Kidney (tissue), 14 donors: ENCODE results near the gene VPS35L. TPM values are rescaled to one million over a fixed set of nuclear protein-coding genes. Genes with fewer than 3 reads are reported as not detected.
A peak's percentile ranks its signal among the peaks of the same experiment; 100 is the strongest.
"Not testable (repeated sequence)": the region's sequence is repeated elsewhere in the genome, so short reads cannot be mapped to it uniquely, and the experiment has no call there.

Experiments
- DNase-seq, 5 donors: peaks; one replicate each; pipeline ENCODE4 v3.0.0-alpha.2; 2013 to 2020
- FAIRE-seq: peaks from 2 replicates; lab custom pipeline; 2012; peaks lifted over from hg19 to GRCh38; lab: Jason Lieb, UNC
- H3K27ac ChIP-seq, 2 donors: one replicate each; pipeline ENCODE4 v1.7.0; 2013; ENCODE audit warnings: low read depth in 2 of 2, low read length in 2 of 2, inconsistent platforms in 1 of 2
- H3K27me3 ChIP-seq: one replicate; pipeline ENCODE4 v1.7.1; 2013; ENCODE audit warnings: low read length, inconsistent platforms; ENCODE audit not compliant: control insufficient read depth, insufficient read depth
- H3K36me3 ChIP-seq, 3 donors: one replicate each; pipeline versions ENCODE4 v1.7.0 to v1.7.1; 2013; ENCODE audit warnings: low read length in 3 of 3, control low read depth in 1 of 3, inconsistent platforms in 1 of 3; ENCODE audit not compliant: insufficient read depth in 3 of 3, control insufficient read depth in 2 of 3
- H3K4me1 ChIP-seq, 3 donors: one replicate each; pipeline versions ENCODE4 v1.7.0 to v1.7.1; 2013; ENCODE audit warnings: low read length in 3 of 3, inconsistent platforms in 1 of 3, low read depth in 1 of 3; ENCODE audit not compliant: control insufficient read depth in 2 of 3, insufficient read depth in 2 of 3
- H3K4me3 ChIP-seq, 3 donors: one replicate each; pipeline versions ENCODE4 v1.7.0 to v1.8.1; 2013; ENCODE audit warnings: low read length in 3 of 3, control low read depth in 1 of 3, inconsistent platforms in 1 of 3
- H3K9ac ChIP-seq, 3 donors: one replicate each; pipeline versions ENCODE4 v1.7.0 to v1.7.1; 2013; ENCODE audit warnings: low read length in 3 of 3, control low read depth in 1 of 3, inconsistent platforms in 1 of 3
- H3K9me3 ChIP-seq, 3 donors: one replicate each; pipeline versions ENCODE4 v1.7.0 to v1.7.1; 2013; ENCODE audit warnings: low read length in 3 of 3, control low read depth in 1 of 3, inconsistent platforms in 1 of 3; ENCODE audit not compliant: control insufficient read depth in 2 of 3, insufficient read depth in 1 of 3
- intact Hi-C: fragments of 100-400 bp; cut with DNase I; formaldehyde crosslinking; loops from one replicate; pipeline ENCODE4 v1.11.1; 2022
- polyA plus RNA-seq: library from polyadenylated mRNA; stranded (reverse); fragments of 350-450 nt; fragmentation: Illumina TruSeq; extraction: RNeasy Lipid Tissue Mini Kit (QIAGEN cat#74804); gene quantifications from one replicate; pipeline ENCODE4 v1.2.3, GENCODE V29; 2014; ENCODE audit warnings: low read depth, low replicate concordance; ENCODE audit not compliant: insufficient read depth
- total RNA-seq: library from RNA; stranded (reverse); fragmentation: NEBNext Ultra II Directional; extraction: Animal tissue kit (Norgen Biotek cat#: 25700); gene quantifications from one replicate; pipeline ENCODE4 v1.2.1, GENCODE V29; 2021
- TF ChIP-seq, protein P1 (sequence below): IDR thresholded peaks from 3 replicates; pipeline ENCODE4 v1.5.1; 2012; ENCODE audit warnings: mild to moderate bottlenecking, moderate library complexity, borderline replicate concordance; ENCODE audit not compliant: insufficient read depth; ENCODE audit errors: extremely low read depth
- donor health status: control.
- donor health status: control.
- donor health status: control.
- donor health status: control.
- donor health status: control.
- donor health status: DM: yes; HTN: yes; CAD: no.
- donor health status: Normal renal cell carcinoma (clear cell type).

VPS35L gene
- total and polyA plus RNA-seq, 2 donors from 2014 or later, result 42.4 to 63.5 TPM

DNA sequence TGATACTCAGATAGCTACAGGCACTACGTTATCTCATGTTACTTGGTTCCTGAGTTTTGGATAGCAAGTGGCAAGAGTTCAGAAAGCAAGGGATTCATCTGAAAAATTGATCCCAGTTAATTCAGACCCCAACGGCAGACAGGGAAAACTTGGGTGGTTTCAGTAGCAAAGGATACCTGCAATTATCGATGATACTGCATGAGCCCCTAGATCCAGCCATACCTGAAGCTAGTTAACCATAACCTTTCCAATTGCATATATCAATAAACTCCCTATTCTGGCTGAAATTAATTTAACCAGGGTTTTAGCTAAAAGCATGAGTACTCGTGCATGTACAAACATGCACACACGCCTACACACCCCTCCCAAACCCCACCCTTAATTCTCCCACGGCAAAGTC lies 158.2 kb downstream of the VPS35L start:
- no peak overlapping the region for H3K4me3 ChIP-seq

DNA sequence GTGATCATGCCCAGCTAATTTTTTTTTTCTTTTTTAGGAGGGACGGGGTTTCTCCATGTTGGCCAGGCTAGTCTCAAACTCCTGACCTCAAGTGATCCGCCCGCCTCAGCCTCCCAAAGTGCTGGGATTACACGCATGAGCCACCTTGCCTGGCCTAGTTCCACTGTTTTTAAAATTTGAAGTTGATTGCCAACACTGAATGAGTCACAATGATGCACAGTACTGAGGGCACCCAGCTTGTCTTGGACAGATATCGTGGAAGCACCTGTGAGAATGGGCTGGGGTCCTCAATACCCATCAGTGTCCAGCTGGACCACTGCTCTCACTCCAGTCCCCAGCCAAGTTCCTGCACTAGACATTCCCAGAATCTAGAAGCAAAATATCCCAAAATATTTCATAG lies 160.1 kb downstream of the VPS35L start:
- H3K4me3 ChIP-seq, result no peak overlapping the region
- H3K27me3 ChIP-seq, result no peaks in the 10 kb centered on the region
- H3K27ac ChIP-seq, result no peak overlapping the region
- TF ChIP-seq, protein P1, sequence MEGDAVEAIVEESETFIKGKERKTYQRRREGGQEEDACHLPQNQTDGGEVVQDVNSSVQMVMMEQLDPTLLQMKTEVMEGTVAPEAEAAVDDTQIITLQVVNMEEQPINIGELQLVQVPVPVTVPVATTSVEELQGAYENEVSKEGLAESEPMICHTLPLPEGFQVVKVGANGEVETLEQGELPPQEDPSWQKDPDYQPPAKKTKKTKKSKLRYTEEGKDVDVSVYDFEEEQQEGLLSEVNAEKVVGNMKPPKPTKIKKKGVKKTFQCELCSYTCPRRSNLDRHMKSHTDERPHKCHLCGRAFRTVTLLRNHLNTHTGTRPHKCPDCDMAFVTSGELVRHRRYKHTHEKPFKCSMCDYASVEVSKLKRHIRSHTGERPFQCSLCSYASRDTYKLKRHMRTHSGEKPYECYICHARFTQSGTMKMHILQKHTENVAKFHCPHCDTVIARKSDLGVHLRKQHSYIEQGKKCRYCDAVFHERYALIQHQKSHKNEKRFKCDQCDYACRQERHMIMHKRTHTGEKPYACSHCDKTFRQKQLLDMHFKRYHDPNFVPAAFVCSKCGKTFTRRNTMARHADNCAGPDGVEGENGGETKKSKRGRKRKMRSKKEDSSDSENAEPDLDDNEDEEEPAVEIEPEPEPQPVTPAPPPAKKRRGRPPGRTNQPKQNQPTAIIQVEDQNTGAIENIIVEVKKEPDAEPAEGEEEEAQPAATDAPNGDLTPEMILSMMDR, result no peak
- peaks cover 0 to 3% (median 0%) of the 10 kb centered on the region in 3 donors for H3K36me3 ChIP-seq
- H3K9me3 ChIP-seq, result no peaks in the 10 kb centered on the region
- H3K4me1 ChIP-seq, result peaks cover 0 to 17% (median 6%) of the 10 kb centered on the region in 3 donors
- no peak overlapping the region for H3K9ac ChIP-seq
- FAIRE-seq (no peak), DNase-seq (peak in 1 of 5 donors; percentile 4)
- intact Hi-C loops, result no loop called here

More for the DNA sequence above, 158.2 kb downstream of the VPS35L start:
- no peak for DNase-seq
- TF ChIP-seq, protein P1, result no peak
- Histone ChIP-seq H3K27ac (no peak overlapping the region), H3K27me3 (no peaks in the 10 kb centered on the region), H3K9me3 (no peaks in the 10 kb centered on the region), H3K36me3 (peaks cover 0 to 11% (median 3%) of the 10 kb centered on the region in 3 donors), H3K9ac (no peak overlapping the region), H3K4me1 (peaks cover 0 to 12% (median 6%) of the 10 kb centered on the region in 3 donors)
- FAIRE-seq, result no peak
- intact Hi-C loops, result no loop called here

DNA sequence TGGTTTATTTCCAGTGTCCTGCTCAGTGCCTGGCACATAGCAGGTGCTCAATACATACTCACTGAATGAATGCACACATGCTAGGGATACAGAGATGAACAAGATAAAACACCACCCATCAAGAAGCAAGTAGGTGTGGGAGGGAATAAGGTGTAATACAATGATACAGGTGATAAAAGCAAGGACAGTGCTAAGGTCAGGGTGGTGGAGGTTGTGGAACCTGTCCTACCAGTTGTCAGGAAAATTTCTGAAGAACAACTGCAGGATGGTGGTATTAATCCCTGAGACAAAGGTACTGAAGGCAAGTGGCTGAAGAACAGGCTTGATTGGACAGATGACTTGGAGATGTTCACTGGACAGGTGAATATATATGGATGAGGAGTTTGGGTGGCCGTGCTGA lies 160.7 kb downstream of the VPS35L start:
- TF ChIP-seq, protein P1, result no peak
- no peaks in the 10 kb centered on the region for H3K9me3 ChIP-seq
- intact Hi-C loops, result no loop called here
- H3K4me1 ChIP-seq, result peaks cover 0 to 13% (median 4%) of the 10 kb centered on the region in 3 donors
- no peak overlapping the region for H3K27ac ChIP-seq
- H3K4me3 ChIP-seq, result peak overlapping the region in 1 of 3 donors; percentile 15
- DNase-seq (peak in 1 of 5 donors; percentile 4), FAIRE-seq (no peak)
- peaks cover 0 to 3% (median 0%) of the 10 kb centered on the region in 3 donors for H3K36me3 ChIP-seq
- H3K27me3 ChIP-seq, result no peaks in the 10 kb centered on the region
- H3K9ac ChIP-seq, result no peak overlapping the region

DNA sequence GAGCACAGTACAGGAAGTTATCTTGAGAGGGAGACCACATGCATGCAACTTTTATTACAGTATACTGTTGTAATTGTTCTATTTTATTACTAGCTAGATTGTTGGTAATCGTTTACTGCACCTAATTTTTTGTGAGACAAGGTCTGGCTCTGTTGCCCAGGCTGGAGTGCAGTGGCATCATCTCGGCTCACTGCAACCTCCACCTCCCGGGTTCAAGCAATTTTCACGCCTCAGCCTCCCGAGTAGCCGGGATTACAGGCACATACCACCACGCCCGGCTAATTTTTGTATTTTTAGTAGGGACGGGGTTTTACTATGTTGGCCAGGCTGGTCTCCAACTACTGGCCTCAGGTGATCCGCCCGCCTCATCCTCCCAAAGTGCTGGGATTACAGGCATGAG lies 161.2 kb downstream of the VPS35L start:
- H3K9me3 ChIP-seq, H3K27me3 ChIP-seq, H3K27ac ChIP-seq, intact Hi-C loops, H3K36me3 ChIP-seq, DNase-seq, FAIRE-seq: not testable (repeated sequence)
- Histone ChIP-seq H3K4me1 (peaks cover 0 to 11% (median 0%) of the 10 kb centered on the region in 3 donors), H3K9ac (peak overlapping the region in 1 of 3 donors; percentile 59), H3K4me3 (peak overlapping the region in 2 of 3 donors; percentile 93 to 95)
